Measurements from ENCODE around the gene TUBB2A. TPM values are rescaled to one million over a fixed set of nuclear protein-coding genes. Genes with fewer than 3 reads are reported as not detected.

TUBB2A gene
- total and polyA plus RNA-seq, 2 of the 13 experiments (the other 11 are each of a cell fraction or from before 2014, with no cell fraction given) = 35.3 to 106 TPM

DNA sequence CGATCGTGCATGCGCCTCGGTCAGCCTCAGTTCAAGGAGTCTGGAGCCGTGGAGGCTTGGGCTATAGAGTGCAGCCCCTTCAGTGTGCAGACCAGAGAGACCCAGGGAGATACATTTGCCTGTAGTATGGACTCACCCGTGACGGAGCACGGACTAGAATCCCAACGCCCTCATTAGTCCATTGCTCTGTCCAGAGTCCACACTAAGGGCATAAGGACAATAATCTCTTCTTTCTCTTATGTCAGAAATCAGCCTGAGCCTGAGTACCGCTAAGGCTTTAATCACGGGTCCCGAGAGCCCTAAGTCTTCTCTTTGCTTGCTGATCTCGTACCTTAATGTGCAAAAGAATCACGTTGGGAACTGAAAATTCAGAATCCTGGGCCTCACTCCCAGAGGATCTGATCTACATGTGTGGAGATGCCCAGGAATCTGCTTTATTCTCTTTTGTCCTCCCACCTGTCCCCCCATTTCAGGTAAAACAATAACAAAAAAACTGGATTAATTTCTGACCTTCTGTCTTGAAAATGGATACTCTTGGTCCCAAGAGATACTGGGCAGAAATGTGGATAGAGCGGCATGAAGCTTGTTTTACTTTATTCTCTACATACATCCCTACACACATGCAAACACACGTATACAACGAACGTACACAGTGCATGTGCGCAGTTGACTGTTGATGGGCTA lies 38.2 kb downstream of the TUBB2A start (continued):
- TF ChIP-seq HMGXB3 (CRISPR knock-in tag; IDR thresholded peaks at IDR 0.05; ENCODE audit: borderline replicate concordance) = no peak
- TF ChIP-seq ARID5B (CRISPR knock-in tag; IDR thresholded peaks at IDR 0.05) = peak; percentile 50
- TF ChIP-seq ZNF703 (CRISPR knock-in tag; IDR thresholded peaks at IDR 0.05; ENCODE audit: borderline replicate concordance) = no peak
- TF ChIP-seq ZNF382 (CRISPR knock-in tag; IDR thresholded peaks at IDR 0.05; ENCODE audit: borderline replicate concordance) = no peak
- TF ChIP-seq NR2F2 (IDR thresholded peaks at IDR 0.05; ENCODE audit: borderline replicate concordance, low read depth) = no peak
- no peak for TF ChIP-seq BRD4 (CRISPR knock-in tag; IDR thresholded peaks at IDR 0.05)
- TF ChIP-seq TCF12 (IDR thresholded peaks at IDR 0.05) = no peak
- no peak for TF ChIP-seq TCF12 (CRISPR knock-in tag; IDR thresholded peaks at IDR 0.05)
- no peak for TF ChIP-seq MIXL1 (CRISPR knock-in tag; IDR thresholded peaks at IDR 0.05)
- TF ChIP-seq CC2D1A (CRISPR knock-in tag; IDR thresholded peaks at IDR 0.05) = no peak
- no peak for TF ChIP-seq EP300 (IDR thresholded peaks at IDR 0.05; ENCODE audit: low read depth in 2 of 2, low read length in 2 of 2)
- TF ChIP-seq EP300 (CRISPR knock-in tag; IDR thresholded peaks at IDR 0.05; ENCODE audit: borderline replicate concordance) = no peak
- TF ChIP-seq MATR3 (CRISPR knock-in tag; IDR thresholded peaks at IDR 0.05) = no peak
- no peak; the same call in 1 of the 2 replicates for TF ChIP-seq FOXJ3 (CRISPR knock-in tag; IDR thresholded peaks at IDR 0.05; ENCODE audit: borderline replicate concordance)
- TF ChIP-seq ZMYM2 (CRISPR knock-in tag; IDR thresholded peaks at IDR 0.05) = peak; percentile 53; the same call in 1 of the 2 replicates
- no peak for TF ChIP-seq ZNF777 (CRISPR knock-in tag; IDR thresholded peaks at IDR 0.05)
- TF ChIP-seq GATAD1 (CRISPR knock-in tag; IDR thresholded peaks at IDR 0.05) = 0 out of 2 replicates have a peak, but pooled peaks have one; percentile 34
- TF ChIP-seq HNRNPH1 (optimal IDR thresholded peaks at IDR 0.05; ENCODE audit: low read depth, low read length) = no peak
- TF ChIP-seq RXRA (CRISPR knock-in tag; IDR thresholded peaks at IDR 0.05) = no peak
- no peak for TF ChIP-seq MYNN (CRISPR knock-in tag; IDR thresholded peaks at IDR 0.05; ENCODE audit: low read depth)
- TF ChIP-seq MTA3 (CRISPR knock-in tag; IDR thresholded peaks at IDR 0.05) = no peak
- no peak for TF ChIP-seq TRIM24 (CRISPR knock-in tag; IDR thresholded peaks at IDR 0.05)
- TF ChIP-seq MED8 (CRISPR knock-in tag; IDR thresholded peaks at IDR 0.05; ENCODE audit: insufficient replicate concordance) = no peak
- no peak for TF ChIP-seq PTBP1 (IDR thresholded peaks at IDR 0.05; ENCODE audit: low read depth, low read length, poor library complexity, severe bottlenecking)
- TF ChIP-seq ZKSCAN1 (IDR thresholded peaks at IDR 0.05; ENCODE audit: low read length) = no peak

All from HepG2 (cell line).